Measurements from ENCODE around the gene BIRC7.
A peak's percentile ranks its signal among the peaks of the same experiment; 100 is the strongest.

Gene BIRC7

GRCh38 chr20:63196768-63197470 lies 38.8 kb upstream of the BIRC7 start:
- H3K4me3 ChIP-seq (ENCODE audit: low read length) = no peak overlapping the region
- no peak for DNase-seq (ENCODE audit: low read depth)
- no peak for TF ChIP-seq CTCF (conservative IDR thresholded peaks at IDR 0.05; ENCODE audit: low read length)

- no peak overlapping the region for H3K4me3 ChIP-seq (ENCODE audit: low read length)
Measured at GRCh38 chr20:63198606-63199005, 37.1 kb upstream of the BIRC7 start.

GRCh38 chr20:63202021-63202420 lies 33.7 kb upstream of the BIRC7 start:
- no peak overlapping the region for H3K4me3 ChIP-seq (ENCODE audit: low read length)
- no peak for TF ChIP-seq CTCF (conservative IDR thresholded peaks at IDR 0.05; ENCODE audit: low read length)
- DNase-seq (ENCODE audit: low read depth) = no peak

More at GRCh38 chr20:63198606-63199005, 37.1 kb upstream of the BIRC7 start:
- no peak for TF ChIP-seq CTCF (conservative IDR thresholded peaks at IDR 0.05; ENCODE audit: low read length)
- no peak for DNase-seq (ENCODE audit: low read depth)

GRCh38 chr20:63202811-63203526 lies 32.7 kb upstream of the BIRC7 start:
- H3K4me3 ChIP-seq (ENCODE audit: low read length) = no peak overlapping the region
- no peak for TF ChIP-seq CTCF (conservative IDR thresholded peaks at IDR 0.05; ENCODE audit: low read length)
- DNase-seq (ENCODE audit: low read depth) = no peak

- no peak for TF ChIP-seq CTCF (conservative IDR thresholded peaks at IDR 0.05; ENCODE audit: low read length)
- no peak overlapping the region for H3K4me3 ChIP-seq (ENCODE audit: low read length)
Measured at GRCh38 chr20:63204362-63204761, 31.3 kb upstream of the BIRC7 start.

GRCh38 chr20:63205896-63206295 lies 29.8 kb upstream of the BIRC7 start:
- no peak for TF ChIP-seq CTCF (conservative IDR thresholded peaks at IDR 0.05; ENCODE audit: low read length)

More at GRCh38 chr20:63204362-63204761, 31.3 kb upstream of the BIRC7 start:
- DNase-seq (ENCODE audit: low read depth) = no peak

GRCh38 chr20:63206878-63207277 lies 28.8 kb upstream of the BIRC7 start:
- TF ChIP-seq CTCF (conservative IDR thresholded peaks at IDR 0.05; ENCODE audit: low read length) = no peak
- peak; percentile 33 for DNase-seq (ENCODE audit: low read depth)
- H3K4me3 ChIP-seq (ENCODE audit: low read length) = no peak overlapping the region

More at GRCh38 chr20:63205896-63206295, 29.8 kb upstream of the BIRC7 start:
- no peak for DNase-seq (ENCODE audit: low read depth)
- H3K4me3 ChIP-seq (ENCODE audit: low read length) = no peak overlapping the region
